Ammon's horn (tissue), 1 donor: Measurements from ENCODE around the gene KANK2.
"Not testable (repeated sequence)": the region's sequence is repeated elsewhere in the genome, so short reads cannot be mapped to it uniquely, and the experiment has no call there.

Source experiments
- DNase-seq: peaks from one replicate; pipeline ENCODE4 v3.0.0-alpha.2; 2016; ENCODE audit warnings: low spot score

Gene KANK2

DNA sequence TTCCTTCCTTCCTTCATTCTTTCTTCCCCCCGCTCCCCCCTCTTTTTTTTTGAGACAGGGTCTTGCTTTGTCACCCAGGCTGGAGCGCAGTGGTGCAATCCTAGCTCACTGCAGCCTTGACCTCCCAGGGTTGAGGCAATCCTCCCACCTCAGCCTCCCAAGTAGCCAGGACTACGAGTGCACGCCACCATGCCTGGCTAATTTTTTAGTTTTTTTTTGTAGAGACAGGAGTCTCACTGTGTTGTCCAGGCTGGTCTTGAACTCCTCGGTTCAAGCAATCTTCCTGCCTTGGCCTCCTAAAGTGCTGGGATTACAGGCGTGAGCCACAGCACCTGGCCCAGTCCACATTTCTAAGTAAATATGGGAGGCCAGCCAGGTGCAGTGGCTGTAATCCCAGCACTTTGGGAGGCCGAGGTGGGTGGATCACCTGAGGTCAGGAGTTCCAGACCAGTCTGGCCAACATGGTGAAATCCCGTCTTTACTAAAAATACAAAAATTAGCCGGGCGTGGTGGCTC lies 57.3 kb downstream of the KANK2 start:
- not testable (repeated sequence) for DNase-seq

DNA sequence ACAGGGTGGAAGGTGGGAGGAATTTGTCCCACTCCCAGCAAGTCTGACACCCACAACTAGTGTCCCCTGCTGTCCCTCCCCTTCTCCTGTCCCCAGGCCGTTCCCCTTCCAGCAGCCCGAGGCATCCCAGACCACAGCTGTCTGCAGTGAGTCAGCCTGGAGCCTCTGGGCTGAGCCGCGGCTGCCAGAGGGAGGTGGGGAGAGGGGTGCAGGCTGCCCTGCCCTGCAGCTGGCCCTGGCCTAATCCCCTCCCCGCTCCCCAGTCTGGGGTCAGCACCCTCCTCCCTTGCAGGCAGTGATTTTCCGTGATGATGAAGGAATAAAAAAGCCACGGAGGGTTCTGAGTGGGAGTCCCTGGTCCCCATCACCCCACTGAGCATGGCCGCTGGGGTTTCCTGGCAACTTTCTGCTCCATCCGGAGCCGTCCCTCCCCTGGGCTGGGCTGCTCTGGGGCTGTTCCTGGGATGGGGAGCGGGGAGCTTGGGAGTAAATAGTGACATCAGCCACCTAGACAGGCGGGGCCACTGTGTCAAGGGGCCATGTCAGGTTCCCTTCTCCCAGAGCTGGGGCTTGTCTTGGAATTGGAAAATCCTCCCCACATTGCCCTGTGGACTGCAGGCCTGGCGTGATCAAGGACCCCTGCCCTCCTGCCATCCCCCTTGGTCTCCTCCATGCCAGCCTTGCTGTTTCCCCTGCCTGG lies 58.6 kb downstream of the KANK2 start:
- DNase-seq, result peak; percentile 59

GRCh38 chr19:11137542-11138384 lies 59.6 kb downstream of the KANK2 start:
- peak; percentile 85 for DNase-seq

- DNase-seq, result no peak
These were observed 60.8 kb downstream of the KANK2 start for GRCh38 chr19:11136400-11137101.

GRCh38 chr19:11131471-11131870 lies 65.9 kb downstream of the KANK2 start:
- no peak for DNase-seq

GRCh38 chr19:11130824-11131455 lies 66.4 kb downstream of the KANK2 start:
- peak; percentile 69 for DNase-seq

DNA sequence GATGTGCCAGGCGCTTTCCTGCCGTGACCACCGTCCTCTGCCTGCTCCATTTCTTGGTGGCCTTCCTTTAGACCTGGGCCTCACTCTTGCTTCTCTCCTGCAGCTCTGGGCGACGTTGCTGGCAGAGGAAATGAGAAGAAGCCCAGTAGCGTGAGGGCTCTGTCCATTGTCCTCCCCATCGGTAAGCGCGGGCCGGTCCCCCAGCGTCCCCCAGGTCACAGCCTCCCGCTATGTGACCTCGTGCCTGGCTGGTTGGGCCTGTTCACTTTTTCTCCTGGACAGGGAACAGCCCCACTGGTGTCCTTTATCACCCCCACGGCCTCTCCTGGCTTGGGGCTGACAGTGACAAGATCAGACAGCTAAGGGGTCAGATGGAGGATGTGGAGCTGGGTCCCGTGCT lies 69.4 kb downstream of the KANK2 start:
- DNase-seq, result no peak

GRCh38 chr19:11125994-11126685 lies 71.2 kb downstream of the KANK2 start:
- DNase-seq, result peak; percentile 74

DNA sequence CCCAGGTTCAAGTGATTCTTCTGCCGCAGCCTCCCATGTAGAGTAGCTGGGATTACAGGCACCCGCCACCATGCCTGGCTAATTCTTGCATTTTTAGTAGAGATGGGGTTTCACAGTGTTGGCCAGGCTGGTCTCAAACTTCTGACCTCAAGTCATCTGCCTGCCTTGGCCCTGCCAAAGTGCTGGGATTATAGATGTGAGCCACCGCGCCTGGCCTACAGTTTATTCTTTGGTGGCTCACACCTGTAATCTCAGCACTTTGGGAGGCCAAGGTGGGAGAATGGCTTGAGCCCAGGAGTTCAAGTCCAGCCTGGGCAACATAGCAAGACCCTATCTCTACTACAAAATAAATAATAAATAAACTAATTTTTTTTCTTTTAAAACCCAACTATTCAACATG lies 73.2 kb downstream of the KANK2 start:
- DNase-seq, result not testable (repeated sequence)

DNA sequence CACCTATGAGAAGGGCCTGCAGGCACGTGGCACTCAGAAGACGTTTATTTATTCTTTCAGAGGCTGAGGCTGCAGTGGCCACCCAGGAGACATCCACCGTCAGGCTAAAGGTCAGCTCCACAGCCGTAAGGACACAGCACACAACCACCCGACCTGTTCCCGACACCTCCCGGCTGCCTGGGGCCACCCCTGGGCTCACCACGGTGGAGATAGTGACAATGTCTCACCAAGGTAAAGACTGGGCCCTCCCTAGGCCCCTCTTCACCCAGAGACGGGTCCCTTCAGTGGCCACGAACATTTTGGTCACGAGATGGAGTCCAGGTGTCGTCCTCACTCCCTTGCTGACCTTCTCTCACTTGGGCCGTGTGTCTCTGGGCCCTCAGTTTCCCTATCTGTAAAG lies 74.2 kb downstream of the KANK2 start:
- DNase-seq, result no peak

- not testable (repeated sequence) for DNase-seq
These were observed 75.4 kb downstream of the KANK2 start for GRCh38 chr19:11121963-11122362.

GRCh38 chr19:11116507-11116906 lies 80.8 kb downstream of the KANK2 start:
- DNase-seq, result no peak

- no peak for DNase-seq
These were observed 81.4 kb downstream of the KANK2 start for GRCh38 chr19:11115895-11116446.

DNA sequence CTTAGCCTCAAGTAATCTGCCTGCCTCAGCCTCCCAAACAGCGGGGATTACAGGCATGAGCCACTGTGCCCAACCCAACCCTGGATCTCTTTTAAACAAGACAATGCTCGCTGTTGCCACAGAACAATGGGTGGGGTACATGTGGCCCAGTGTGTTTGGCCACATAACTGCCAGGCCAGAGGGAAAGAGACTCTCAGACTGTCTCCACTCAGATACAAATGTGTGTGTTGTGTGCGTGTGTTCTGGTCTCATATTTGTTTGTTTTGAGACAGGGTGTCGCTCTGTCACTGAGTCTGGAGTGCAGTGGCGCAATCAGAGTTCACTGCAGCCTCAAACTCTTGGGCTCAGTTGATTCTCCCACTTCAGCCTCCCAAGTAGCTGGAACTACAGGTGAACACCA lies 82.3 kb downstream of the KANK2 start:
- DNase-seq, result no peak
